Cardiac fibroblast (primary cell): ENCODE measurements around the gene DENND4A.

Experiments
- DNase-seq, 2 donors: peaks; one replicate each; pipeline versions ENCODE4 v3.0.0 to v3.0.0-alpha.2; 2010; ENCODE audit warnings: low read depth in 2 of 2
- H3K4me3 ChIP-seq, 2 donors: replicated peaks in 1 of 2; 1 replicate in 1 of 2; 2 replicates in 1 of 2; pipeline ENCODE4 v1.5.1; 2011; ENCODE audit warnings: low read depth in 2 of 2, low read length in 2 of 2, mild to moderate bottlenecking in 2 of 2, moderate library complexity in 1 of 2
- TF ChIP-seq, protein P1 (sequence below): IDR thresholded peaks from one replicate; pipeline ENCODE4 v1.5.1; 2011; ENCODE audit warnings: low read depth, mild to moderate bottlenecking, low read length, inconsistent platforms

The DENND4A gene

GRCh38 chr15:65631503-65631902 is 160.6 kb downstream of the DENND4A start:
- DNase-seq = no peak
- TF ChIP-seq, protein P1, sequence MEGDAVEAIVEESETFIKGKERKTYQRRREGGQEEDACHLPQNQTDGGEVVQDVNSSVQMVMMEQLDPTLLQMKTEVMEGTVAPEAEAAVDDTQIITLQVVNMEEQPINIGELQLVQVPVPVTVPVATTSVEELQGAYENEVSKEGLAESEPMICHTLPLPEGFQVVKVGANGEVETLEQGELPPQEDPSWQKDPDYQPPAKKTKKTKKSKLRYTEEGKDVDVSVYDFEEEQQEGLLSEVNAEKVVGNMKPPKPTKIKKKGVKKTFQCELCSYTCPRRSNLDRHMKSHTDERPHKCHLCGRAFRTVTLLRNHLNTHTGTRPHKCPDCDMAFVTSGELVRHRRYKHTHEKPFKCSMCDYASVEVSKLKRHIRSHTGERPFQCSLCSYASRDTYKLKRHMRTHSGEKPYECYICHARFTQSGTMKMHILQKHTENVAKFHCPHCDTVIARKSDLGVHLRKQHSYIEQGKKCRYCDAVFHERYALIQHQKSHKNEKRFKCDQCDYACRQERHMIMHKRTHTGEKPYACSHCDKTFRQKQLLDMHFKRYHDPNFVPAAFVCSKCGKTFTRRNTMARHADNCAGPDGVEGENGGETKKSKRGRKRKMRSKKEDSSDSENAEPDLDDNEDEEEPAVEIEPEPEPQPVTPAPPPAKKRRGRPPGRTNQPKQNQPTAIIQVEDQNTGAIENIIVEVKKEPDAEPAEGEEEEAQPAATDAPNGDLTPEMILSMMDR = no peak
- no peak overlapping the region for H3K4me3 ChIP-seq

GRCh38 chr15:65630760-65631159 is 161.3 kb downstream of the DENND4A start:
- TF ChIP-seq, protein P1 = no peak
- H3K4me3 ChIP-seq = no peak overlapping the region
- DNase-seq = no peak

DNA sequence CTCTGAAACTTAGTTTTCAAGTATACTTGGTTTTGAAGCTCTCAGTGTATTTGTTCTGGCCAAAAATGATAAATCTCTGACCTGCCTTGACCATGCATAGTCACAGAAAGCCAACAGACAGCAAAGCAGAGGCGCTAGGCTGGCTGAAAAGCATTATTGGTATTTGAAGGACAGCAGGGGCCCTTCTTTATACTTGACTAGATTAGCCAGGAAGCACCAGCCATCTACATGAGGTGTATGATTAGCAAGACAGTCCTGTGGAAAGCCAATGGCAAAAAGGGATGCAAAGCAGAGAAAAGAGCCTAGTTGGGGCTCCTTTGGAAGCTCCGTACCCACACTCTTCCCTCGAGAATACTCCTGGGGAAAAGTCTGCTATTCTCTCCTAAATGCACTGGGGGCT is 162.5 kb downstream of the DENND4A start:
- H3K4me3 ChIP-seq = no peak overlapping the region
- no peak for DNase-seq
- TF ChIP-seq, protein P1 = no peak

- no peak overlapping the region for H3K4me3 ChIP-seq
- TF ChIP-seq, protein P1 = no peak
- no peak for DNase-seq
Observed at GRCh38 chr15:65626856-65627255, 165.2 kb downstream of the DENND4A start.

GRCh38 chr15:65623103-65623502 is 169.0 kb downstream of the DENND4A start:
- DNase-seq = no peak
- no peak overlapping the region for H3K4me3 ChIP-seq
- TF ChIP-seq, protein P1 = no peak

GRCh38 chr15:65621638-65622037 is 170.5 kb downstream of the DENND4A start, which contains the start of gene SLC24A1:
Gene SLC24A1, plus strand, starts transcription at chr15:65621938. Its CDS starts 2,143 bp downstream, at chr15:65624081.
- no peak for DNase-seq
- TF ChIP-seq, protein P1 = no peak
- H3K4me3 ChIP-seq = no peak within 1 kb of the TSS

- no peak overlapping the region for H3K4me3 ChIP-seq
- TF ChIP-seq, protein P1 = no peak
- no peak for DNase-seq
Observed at GRCh38 chr15:65620833-65621232, 171.3 kb downstream of the DENND4A start.
